Stimulated activated CD8-positive, alpha-beta memory T cell treated with anti-CD3 and anti-CD28 coated beads, Interleukin-7, amount 100 ng/mL, for 4 hours (primary cell): Measurements from ENCODE around the gene YIPF1.
A peak's percentile ranks its signal among the peaks of the same experiment; 100 is the strongest.

Experiments
- DNase-seq, 2 donors: peaks; one replicate each; pipeline ENCODE4 v3.0.0-alpha.2; 2020; ENCODE audit warnings: low read depth in 2 of 2

Gene YIPF1

DNA sequence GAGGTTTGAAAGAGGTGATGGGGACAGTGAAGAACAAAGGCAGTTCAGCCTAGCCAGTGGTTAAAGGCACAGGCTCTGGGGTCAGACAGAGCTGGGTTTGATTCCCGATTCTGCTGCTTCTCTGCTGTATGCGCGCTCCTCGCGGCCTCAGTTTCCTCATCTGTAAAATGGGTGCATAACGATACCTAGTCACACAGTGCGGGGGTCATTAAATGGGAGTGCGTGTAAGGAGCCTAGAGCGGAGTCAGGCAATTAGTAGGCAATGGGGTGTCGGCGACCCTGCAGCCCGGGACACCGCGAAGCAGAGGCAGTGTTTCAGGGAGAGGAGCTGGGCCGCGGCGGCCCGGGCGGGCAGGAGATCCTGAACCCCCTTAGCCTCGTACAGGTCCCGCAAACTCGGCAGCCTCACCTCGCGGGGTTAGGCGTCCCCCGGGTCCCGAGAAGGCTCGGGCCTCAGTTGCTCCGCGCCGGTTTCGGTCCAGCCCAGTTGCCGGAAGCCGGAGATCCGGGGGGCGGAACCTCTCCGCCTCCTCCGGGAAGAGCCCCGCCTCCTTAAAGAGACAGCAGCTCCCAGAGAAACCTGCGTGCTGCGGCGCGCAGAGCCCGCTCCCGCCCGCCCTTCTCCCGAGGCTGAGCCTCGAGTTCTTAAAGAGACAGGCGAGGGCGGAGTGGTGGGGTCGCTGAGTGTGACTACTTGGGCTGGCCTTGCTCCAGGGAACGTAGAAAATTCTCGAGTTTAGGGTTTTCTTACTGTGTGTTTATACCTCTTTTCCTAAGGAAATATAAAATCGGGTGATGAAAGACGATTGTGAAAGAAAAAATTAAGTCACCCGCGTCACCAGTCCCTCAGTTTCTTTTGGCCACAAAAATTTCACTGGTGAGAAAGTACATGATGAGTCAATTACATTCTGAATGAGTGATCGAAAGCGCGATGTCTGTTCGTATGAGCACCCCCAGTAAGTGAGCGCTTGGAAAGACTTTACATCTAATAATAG, at the start of gene YIPF1:
Gene YIPF1 (minus strand): TSS at position 494 of the 995 bp plus-strand sequence. CDS start 860 bp downstream, outside the sequence.
- peak; percentile 72 to 82 for DNase-seq

DNA sequence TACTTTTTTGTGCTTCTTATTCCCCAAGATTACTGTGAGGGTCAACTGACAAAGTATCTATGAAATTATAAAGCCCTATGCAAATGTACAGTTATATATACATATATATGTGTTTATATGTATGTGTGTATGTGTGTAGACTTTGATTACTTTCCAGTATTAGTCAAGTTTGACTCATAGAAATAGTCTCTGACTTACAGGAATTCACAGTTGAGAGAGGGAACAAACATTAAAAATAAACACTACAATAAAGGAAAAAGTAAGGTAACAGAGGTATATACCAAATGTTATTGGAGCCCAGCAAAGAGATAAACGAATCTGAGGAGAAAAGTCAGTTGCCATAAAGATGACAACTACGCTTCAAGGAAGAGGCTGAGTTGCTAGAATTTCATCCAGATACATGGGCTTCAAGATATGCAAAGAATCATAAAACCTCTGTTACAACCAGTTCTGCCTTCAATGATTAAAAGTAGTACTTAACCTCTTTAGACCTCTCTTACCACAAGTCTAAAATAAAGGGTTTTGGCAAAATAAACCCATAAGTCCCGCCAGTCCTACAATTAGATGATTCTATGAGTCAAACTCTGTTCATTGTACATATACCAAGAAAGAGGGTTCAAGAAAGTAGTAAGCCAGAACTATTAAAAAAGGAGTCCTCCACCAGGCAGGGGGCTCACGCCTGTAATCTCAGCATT, 48.7 kb upstream of the YIPF1 start:
- DNase-seq: no peak

DNA sequence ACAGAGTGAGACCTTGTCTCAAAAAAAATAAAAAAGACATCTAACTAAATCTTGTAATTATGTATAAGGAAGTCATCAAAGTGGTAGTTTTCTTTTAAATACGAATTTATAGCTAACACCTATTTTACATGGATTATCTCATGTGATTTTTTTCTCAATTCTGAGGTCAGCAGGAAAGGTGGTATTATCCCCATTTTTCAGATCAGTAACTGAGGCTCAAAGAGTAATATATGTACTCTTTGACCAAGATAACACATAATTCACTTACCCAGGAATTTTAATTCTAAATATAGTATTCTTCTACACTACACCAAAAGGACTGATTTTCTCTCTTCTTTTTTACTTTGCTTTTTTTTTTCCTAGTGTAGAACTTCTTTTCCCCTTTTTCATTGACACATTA, 46.8 kb upstream of the YIPF1 start:
- DNase-seq: no peak

DNA sequence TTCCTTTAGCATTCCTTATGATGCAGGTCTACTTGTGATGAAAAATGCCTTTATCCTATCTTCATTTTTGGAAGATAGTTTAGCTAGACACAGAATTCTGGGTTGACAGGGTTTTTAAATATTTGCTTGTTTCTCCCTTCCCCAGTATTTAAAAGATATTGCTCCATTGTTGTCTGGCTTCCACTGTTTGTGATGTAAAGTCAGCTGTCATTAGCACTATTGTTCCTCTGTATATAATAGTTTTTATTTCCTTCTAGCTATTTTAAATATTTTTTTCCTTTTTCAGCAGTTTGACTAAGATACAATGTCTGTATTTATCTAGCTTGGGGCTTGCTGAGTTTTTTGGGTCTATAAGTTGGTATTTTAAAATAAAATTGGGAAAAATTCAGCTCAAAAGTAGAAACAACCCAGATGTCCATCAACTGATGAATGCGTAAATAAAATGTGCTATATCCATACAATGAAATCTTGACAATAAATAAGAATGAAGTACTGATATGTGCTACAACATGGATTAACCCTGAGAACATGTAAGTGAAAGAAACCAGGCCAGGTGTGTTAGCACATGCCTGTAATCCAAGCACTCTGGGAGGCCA, 44.7 kb upstream of the YIPF1 start:
- DNase-seq: no peak

DNA sequence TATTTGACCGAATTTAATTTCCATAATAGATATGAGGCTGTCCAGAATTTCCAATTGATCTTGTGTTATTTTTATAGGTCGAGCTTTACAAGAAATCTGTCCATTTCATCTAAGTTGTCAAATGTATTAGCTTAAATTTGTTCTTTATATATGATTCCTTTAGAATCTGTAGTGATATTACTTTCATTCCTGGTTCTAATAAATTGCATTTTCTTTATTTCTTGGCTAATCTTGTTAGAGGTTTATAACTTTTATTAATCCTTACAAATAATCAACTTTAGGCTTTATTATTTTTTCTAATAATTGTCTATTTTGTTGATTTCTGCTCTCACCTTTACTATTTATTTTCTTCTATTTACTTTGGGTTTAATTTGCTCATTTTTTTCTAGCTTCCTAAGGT, 41.9 kb upstream of the YIPF1 start:
- DNase-seq: no peak

DNA sequence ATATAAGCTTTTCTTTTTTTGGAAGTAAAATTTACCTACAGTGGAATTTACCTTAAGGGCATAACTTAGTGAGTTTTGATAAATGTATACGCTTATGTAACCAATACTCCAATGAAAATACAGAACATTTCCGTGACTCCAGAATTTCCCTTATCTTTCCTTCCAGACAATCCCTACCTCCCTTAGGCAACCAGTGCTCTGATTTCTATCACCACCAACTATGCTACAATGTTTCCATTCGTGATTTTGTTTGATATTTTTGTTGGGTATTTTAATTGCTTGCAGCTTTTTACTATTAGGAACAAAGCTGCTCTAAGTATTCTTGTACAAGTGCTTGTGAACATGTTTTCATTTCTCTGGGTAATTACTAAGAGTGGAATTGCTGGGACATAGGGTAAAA, 41.3 kb upstream of the YIPF1 start:
- no peak for DNase-seq

DNA sequence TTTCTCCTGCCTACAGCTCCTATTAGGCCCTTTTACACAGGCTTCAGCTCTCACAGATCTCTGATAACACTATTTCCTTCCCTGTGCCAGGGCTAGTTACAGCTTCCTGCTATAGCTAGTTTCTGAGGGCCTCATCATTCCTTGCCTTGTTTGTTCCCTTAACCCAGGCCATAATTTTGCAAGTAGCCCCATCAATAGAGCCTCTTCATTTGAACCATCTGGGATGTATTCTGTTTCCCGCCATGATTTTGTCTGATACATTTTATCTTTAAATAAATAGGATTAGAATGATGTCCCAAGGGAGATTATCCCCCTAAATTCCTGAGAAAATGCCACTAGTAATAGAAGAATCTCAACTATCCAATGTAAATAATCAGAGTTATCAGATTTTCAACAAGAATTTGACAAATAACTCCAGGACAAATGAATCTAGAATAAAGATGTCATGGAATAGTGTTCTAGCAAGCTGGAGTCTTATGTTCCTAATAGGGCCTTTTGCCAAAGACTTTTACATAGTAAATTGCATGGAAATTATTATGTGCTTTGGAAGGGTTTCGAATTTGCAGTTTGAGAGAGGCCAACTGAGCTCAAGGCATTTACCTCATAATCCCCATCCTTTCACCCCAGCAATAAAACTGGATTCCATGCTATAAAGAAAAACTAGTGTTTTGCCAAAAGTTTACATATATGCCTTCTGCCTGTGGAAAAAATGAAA, 39.8 kb upstream of the YIPF1 start:
- no peak for DNase-seq

DNA sequence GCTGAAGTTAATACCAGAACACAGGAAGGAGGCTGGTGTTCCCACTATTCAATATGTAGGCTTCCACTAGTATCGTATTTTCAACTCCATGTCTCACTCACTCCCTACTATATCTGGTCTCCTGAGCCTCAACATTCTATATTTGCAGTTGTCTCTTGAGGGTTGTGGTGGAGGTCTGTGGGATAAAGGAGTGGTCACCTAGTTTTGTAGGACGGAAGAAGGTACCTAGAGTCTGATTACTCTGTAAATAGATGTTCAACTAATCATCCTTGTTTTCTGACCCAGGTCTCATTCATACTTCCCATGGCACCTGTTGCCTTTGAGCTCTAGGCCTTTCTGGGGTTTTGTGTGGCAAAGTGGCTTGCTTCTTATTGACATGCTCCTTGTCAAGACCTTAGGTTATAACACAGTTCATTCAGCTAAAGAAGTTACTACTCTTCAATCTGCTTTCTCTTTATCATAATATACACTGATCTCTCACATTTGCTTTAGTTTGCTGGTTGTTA, 37.8 kb upstream of the YIPF1 start:
- DNase-seq: no peak

DNA sequence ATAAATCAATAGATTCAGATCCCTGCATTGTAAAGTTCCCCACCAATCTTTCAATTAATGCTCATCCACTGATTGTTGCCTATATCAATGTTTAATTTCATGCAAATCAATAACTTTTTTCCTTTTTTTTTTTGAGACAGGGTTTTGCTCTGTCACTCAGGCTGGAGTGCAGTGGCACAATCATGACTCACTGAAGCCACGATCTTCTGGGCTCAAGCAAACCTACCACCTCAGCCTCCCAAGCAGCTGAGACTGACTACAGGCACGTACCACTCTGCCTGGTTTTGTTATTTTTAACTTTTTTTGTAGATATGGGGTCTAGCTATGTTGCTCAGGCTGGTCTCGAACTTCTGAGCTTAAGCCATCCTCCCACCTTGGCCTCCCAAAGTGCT, 30.1 kb upstream of the YIPF1 start:
- no peak for DNase-seq

DNA sequence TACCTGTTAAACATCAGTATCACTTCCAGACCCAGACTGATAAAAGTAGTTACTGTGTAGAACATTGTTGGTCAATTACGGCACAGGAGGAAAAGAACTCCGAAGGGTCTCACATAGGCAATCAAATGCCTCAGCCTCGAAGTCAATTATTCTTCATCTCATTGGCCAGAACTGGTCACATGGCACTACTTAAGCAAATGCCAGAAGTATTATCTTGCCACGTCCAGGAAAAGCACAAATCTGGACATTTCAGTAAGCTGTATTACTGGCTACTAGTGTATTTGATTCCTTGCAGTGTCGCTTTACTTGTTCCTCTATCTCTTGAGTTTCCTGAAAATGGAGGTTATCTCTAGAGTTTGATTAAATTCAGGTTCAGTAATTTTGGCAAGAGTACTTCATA, 28.7 kb upstream of the YIPF1 start:
- DNase-seq: no peak

DNA sequence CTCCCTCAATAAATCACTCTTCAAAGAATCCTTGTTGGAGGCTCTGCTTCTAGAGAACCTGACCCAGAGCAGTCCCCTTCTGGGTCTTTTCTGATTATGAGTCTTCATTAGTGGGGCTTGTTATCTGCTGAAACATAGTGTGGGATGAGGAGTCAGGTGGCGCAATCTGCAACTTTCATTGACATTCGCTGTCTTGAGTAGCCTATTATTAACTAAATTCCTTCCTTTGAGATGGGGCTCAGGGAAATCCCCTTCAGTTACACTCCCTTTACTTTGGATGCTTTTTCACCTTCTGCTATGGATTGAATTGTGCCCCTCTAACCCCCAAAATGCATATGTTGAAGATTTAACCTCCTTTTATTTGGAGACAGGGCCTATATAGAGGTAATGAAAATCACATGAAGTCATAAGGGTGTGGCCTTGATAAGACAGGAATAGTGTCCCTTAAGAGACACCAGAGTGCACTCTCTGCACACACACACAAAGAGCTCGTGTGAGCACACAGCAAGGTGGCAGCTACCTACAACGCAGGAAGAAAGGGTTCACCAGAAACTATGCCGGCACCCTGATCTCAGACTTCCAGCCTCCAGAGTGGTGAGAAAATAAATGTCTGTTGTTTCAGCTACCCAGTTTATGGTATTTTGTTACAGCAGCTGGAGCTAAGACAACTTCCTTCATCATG, 23.9 kb upstream of the YIPF1 start:
- no peak for DNase-seq

DNA sequence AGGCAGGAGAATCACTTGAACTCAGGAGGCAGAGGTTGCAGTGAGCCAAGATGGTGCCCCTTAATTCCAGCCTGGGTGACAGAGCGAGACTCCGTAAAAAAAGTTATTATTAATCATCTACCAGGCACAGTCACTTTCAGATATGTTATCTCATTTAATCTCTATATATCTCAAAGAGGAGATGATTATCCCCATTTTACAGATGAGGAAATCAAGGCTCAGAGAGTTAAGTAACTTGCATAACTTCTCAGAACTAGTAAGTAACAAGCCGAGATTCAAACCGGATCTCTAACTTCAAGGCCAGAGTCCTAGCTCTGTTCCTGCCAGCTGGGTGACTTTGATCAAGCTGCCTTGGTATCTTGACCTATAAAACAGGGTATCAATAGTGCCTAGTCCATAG, 21.8 kb upstream of the YIPF1 start:
- no peak for DNase-seq

DNA sequence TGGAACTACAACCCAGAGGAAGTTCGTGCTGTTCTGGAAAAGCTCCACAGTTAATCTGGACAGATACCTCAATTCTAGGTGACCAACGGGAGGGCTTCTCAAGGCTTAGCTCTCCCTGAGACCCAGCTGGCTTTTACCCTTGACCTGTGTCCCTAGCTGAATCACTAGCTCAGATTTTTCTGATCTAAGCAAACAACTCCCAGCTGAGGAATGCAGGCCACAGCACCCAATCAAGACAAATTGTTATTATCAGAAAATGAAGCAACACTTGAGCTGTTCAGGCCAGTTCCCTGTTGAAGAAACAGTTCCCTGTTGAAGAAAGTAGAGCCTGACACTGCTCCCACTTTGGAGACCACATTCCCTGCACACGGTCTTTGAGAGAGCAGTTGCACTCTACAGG, 20.3 kb upstream of the YIPF1 start:
- no peak for DNase-seq

DNA sequence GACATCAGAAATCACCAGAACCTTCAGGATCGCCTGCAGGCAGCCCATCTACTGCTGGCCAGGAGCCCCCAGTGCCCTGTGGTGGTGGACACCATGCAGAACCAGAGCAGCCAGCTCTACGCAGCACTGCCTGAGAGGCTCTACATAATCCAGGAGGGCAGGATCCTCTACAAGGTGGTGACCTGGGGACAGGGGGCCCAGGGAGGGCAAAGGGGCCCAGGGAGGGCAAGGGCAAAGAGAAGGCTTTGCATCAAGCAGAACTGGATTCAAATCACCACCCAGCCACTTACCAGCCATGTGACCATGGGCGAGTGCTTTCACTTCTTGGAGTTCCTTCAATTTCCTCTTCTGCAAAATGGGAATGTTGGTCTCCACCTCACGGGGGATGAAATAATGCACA, 16.5 kb upstream of the YIPF1 start:
- DNase-seq: no peak

DNA sequence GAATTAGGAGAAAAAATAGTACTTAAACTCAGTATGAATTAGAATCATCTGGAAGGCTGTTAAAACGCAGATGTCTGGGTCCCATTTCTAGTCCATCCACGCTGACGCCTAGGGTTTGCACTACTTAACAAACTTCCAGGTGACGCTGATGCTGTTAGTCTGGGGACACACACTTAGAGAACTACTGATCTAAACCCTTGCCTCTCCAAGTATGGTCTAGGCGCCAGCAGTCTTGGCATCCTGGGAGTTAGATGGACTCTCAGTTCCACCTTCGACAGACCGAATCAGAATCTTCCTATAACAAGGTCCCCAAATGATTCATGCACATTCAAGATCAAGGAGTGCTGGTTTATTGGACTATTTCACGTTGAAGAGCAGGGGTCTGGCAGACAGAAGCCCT, 15.9 kb upstream of the YIPF1 start:
- DNase-seq: no peak

DNA sequence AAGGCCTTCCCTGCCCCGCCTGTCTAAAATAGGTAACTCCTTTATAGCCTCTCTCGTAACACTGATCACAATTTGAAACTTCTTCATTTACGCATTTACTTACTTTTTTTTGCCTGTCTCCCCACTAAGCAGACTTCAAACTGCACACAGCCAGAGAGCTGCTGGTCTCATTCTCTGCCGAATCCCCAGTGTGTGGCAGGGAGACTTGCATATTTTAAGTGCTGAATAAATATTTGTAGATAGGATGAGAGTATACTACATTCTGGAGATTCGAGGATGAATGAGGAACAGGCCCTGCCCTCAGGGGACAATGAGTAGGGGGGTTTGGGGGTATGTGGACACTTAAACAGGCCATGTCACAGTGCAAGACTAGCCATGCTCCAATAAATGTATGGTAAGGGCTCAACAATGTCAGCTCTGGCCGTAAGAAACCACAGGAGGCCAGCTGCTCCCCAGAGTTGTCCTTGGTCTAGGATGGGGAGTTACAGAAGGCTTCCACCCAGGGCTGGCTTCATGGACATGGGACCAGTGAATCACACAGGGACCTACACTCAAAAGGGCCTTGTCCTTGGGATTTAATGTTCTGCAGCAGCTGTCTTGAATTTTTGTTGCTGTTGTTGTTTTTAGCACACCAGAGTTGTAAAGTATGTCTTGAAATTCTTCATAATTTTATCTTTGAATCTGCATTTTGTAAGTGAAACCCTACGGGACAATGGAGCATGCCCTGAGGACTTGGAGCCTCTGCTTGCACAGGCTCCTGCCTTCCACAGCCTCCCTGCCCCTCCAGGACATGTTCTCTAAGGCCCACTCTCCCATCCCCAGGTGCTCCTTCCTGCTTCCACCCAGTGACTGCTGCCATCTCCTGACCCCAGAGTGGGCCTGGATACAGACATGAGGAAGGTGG, 12.9 kb upstream of the YIPF1 start:
- DNase-seq: no peak

DNA sequence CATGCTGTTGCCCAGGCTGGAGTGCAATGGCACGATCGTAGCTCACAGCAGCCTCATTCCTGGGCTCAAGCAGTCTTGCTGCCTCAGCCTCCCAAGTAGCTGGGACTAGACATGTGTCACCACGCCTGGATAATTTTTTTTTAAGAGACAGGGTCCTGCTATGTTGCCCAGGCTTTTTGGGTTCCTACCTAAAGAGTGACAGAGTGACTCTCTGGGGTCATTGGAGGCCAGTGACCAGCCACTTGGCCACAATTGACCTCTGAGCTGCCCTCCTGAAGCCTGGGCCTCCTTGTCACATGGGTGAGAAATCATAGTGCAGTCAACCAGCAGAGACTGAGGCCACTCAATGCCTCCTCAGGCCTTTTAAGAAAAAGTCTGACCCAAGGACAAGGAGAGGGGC, 10.1 kb upstream of the YIPF1 start:
- no peak for DNase-seq

DNA sequence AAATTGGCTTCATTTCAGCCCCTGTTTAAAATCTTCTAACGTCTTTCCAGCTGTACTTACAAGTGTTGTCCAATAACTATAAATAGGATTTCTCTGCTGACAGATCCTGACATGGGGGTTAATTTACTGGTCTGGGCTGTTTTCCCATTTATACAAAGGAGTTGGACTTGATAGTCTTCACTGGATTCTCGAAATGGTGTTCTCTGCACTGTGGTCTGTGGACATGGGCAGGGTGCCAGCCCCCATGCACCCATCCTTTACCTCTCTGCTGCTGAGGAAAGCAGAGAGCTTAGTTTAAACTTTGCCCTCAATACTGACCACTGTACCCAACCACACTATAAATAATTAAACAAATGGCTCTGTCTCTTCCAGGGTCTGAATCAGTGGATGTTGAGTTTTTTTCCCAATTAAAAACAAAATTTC, 9.6 kb upstream of the YIPF1 start:
- DNase-seq: no peak

DNA sequence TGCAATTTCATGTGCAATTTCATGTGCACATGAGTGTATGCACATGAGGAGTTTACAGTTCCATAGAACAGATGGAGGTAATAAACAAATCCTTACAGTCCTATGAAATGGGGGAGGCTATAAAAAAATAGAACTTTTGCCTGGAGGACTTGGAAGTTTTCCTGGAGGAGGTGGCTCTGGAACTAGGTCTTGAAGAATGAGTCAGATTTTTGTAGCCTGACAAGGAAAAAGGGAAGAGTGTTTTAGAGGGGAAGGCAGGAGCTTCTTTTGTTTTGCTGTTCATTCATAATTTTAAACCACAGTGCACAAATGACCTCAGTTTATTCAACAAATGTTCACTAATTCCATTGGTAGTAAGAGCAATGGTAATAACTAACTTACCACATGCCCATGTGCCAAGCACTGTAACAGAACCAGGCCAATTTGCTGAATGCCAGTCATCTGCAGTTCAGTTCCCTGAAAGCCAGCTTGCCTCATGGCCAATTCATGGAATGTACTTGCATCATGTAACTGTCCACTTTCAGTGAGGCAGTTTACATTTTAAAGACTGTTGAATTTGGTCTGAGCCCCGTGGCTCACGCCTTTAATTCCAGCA, 7.1 kb upstream of the YIPF1 start:
- DNase-seq: no peak

DNA sequence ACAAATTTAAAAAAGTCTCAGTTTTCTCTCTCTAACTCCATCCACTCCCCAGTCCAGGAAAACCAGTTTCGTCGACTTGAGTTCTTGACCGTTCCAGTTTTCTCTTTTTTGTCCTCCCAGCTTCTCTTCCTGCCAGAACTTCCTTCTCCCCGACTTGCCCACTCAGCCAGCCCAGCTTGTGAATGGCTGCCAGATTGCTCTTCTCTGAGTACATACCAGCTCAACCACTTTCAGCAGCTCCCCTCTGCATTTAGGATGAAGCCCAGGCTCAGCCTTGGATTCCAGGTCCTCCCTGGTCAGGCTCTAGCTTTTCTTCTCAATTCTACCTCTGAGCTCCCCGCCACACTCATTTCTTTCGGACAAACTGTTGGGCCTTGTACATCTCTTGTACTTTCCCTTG, 5.8 kb upstream of the YIPF1 start:
- DNase-seq: no peak
